ENCODE data around the gene DOCK2.

The DOCK2 gene

DNA sequence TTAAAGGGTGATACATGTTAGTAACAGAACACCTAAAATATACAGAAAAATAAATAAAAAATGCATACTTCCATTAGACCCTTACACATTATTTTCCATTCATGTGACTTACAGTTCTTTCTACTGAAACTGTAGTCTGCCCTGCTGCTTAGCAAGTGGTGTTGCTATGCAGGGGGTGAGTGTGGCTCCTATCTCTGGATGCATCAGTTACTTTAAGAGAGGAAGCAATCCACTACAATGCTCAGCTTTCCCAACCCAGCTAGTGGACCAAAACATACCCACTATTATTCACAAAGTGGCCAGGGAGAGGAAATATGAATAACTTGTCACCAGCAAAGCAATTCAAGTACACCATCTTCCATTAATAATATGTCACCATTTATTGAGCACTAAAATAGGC is 121.8 kb downstream of the DOCK2 start:
- no peak overlapping the region for H3K4me3 ChIP-seq (ENCODE audit: low read length)
- H3K9me2 ChIP-seq (replicated peaks; ENCODE audit: control insufficient read depth, low read length), result no peaks in the 10 kb centered on the region
- H3K4me1 ChIP-seq (ENCODE audit: control insufficient read depth, low read length), result no peaks in the 10 kb centered on the region
- no peaks in the 10 kb centered on the region for H3K27me3 ChIP-seq (ENCODE audit: control insufficient read depth, low read length)
- H4K20me1 ChIP-seq (ENCODE audit: control insufficient read depth, insufficient read depth, low read depth, low read length), result 0 out of 2 replicates have a peak, but pooled peaks cover 10% of the 10 kb centered on the region
- H3K79me2 ChIP-seq (ENCODE audit: control insufficient read depth, low read length), result no peaks in the 10 kb centered on the region
- no peaks in the 10 kb centered on the region for H3K9me3 ChIP-seq (ENCODE audit: control insufficient read depth, insufficient read depth, low read length)
- H3K4me2 ChIP-seq (ENCODE audit: low read length), result no peak overlapping the region
- no peak for TF ChIP-seq EZH2phosphoT487 (IDR thresholded peaks at IDR 0.05; ENCODE audit: borderline replicate concordance, low read length)
- TF ChIP-seq, protein P1, sequence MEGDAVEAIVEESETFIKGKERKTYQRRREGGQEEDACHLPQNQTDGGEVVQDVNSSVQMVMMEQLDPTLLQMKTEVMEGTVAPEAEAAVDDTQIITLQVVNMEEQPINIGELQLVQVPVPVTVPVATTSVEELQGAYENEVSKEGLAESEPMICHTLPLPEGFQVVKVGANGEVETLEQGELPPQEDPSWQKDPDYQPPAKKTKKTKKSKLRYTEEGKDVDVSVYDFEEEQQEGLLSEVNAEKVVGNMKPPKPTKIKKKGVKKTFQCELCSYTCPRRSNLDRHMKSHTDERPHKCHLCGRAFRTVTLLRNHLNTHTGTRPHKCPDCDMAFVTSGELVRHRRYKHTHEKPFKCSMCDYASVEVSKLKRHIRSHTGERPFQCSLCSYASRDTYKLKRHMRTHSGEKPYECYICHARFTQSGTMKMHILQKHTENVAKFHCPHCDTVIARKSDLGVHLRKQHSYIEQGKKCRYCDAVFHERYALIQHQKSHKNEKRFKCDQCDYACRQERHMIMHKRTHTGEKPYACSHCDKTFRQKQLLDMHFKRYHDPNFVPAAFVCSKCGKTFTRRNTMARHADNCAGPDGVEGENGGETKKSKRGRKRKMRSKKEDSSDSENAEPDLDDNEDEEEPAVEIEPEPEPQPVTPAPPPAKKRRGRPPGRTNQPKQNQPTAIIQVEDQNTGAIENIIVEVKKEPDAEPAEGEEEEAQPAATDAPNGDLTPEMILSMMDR (IDR thresholded peaks at IDR 0.05; ENCODE audit: low read depth, low read length, poor library complexity, severe bottlenecking), result no peak
- H3K36me3 ChIP-seq (ENCODE audit: control insufficient read depth, low read length), result peaks cover 62% of the 10 kb centered on the region
- H3K27ac ChIP-seq (ENCODE audit: low read depth, low read length), result no peak overlapping the region
- H3F3A ChIP-seq (ENCODE audit: control insufficient read depth, insufficient read depth), result no peaks in the 10 kb centered on the region

DNA sequence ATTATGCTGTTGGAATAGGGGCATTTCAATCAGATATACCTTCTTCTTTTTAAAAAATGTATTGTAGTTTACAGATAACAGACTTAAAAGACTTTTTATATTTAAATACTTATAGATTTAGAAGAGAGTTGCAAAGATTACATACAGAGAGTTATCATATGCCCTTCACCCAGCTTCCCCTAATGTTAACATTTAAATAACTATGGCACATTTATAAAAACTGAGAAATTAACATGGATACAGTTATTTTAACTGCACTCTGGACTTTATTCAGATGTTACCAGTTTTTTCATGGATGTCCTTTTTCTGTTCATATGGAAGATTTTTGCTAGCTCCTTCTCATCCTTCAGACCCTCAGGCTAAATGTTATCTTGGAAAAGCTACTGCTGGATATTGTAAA is 123.2 kb downstream of the DOCK2 start:
- Histone ChIP-seq H3K4me3 (ENCODE audit: low read length) (no peak overlapping the region), H3K4me2 (ENCODE audit: low read length) (no peak overlapping the region), H3K36me3 (ENCODE audit: control insufficient read depth, low read length) (peaks cover 69% of the 10 kb centered on the region), H3K79me2 (ENCODE audit: control insufficient read depth, low read length) (no peaks in the 10 kb centered on the region), H3K27me3 (ENCODE audit: control insufficient read depth, low read length) (no peaks in the 10 kb centered on the region), H3K9me3 (ENCODE audit: control insufficient read depth, insufficient read depth, low read length) (no peaks in the 10 kb centered on the region), H3K4me1 (ENCODE audit: control insufficient read depth, low read length) (no peaks in the 10 kb centered on the region), H3F3A (ENCODE audit: control insufficient read depth, insufficient read depth) (no peaks in the 10 kb centered on the region), H3K27ac (ENCODE audit: low read depth, low read length) (no peak overlapping the region), H4K20me1 (ENCODE audit: control insufficient read depth, insufficient read depth, low read depth, low read length) (0 out of 2 replicates have a peak, but pooled peaks cover 10% of the 10 kb centered on the region), H3K9me2 (replicated peaks; ENCODE audit: control insufficient read depth, low read length) (no peaks in the 10 kb centered on the region)
- TF ChIP-seq EZH2phosphoT487 (IDR thresholded peaks at IDR 0.05; ENCODE audit: borderline replicate concordance, low read length), result no peak
- TF ChIP-seq, protein P1 (IDR thresholded peaks at IDR 0.05; ENCODE audit: low read depth, low read length, poor library complexity, severe bottlenecking), result no peak

DNA sequence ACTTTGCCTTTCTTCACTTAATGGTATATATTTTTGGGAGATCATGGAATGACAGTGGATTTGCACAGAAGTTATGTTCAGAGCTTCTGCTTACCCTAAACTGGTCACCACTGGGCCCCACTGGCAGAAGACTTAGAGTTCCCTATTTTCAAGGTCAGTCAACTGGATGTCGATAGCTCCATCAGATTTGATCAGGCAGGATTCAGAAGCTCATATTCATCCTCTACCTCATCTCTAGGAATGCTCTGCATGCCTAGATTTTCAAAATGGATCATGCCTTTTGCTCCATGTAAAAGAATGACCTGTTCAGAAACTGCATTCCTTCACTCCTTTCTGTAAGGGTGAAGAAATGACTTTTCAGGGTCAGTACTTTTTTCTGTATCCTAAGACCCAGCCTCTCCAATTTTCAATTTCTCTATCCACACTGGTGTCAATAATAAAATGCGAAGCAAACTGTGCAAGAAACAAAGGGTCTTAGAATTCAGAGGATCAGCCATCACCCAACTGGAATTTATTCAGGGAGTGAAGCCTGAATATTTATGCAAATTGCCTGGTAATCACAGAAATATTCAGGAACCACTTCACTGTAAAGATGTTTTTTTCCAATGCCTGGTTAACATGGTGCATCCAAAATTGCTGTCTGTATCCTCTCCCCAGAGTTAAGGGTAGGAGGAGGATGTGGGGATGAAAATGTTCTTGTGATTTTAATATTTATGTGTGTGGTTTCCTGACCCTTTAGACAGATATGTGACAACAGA is 125.4 kb downstream of the DOCK2 start:
- no peak for TF ChIP-seq EZH2phosphoT487 (IDR thresholded peaks at IDR 0.05; ENCODE audit: borderline replicate concordance, low read length)
- TF ChIP-seq, protein P1 (IDR thresholded peaks at IDR 0.05; ENCODE audit: low read depth, low read length, poor library complexity, severe bottlenecking), result no peak
- Histone ChIP-seq H3K9me3 (ENCODE audit: control insufficient read depth, insufficient read depth, low read length) (no peaks in the 10 kb centered on the region), H3K27ac (ENCODE audit: low read depth, low read length) (no peak overlapping the region), H3K4me2 (ENCODE audit: low read length) (no peak overlapping the region), H3K27me3 (ENCODE audit: control insufficient read depth, low read length) (no peaks in the 10 kb centered on the region), H3K79me2 (ENCODE audit: control insufficient read depth, low read length) (no peaks in the 10 kb centered on the region), H4K20me1 (ENCODE audit: control insufficient read depth, insufficient read depth, low read depth, low read length) (0 out of 2 replicates have a peak, but pooled peaks cover 10% of the 10 kb centered on the region), H3K36me3 (ENCODE audit: control insufficient read depth, low read length) (peaks cover 81% of the 10 kb centered on the region), H3K9me2 (replicated peaks; ENCODE audit: control insufficient read depth, low read length) (no peaks in the 10 kb centered on the region), H3F3A (ENCODE audit: control insufficient read depth, insufficient read depth) (no peaks in the 10 kb centered on the region), H3K4me1 (ENCODE audit: control insufficient read depth, low read length) (peaks cover 14% of the 10 kb centered on the region), H3K4me3 (ENCODE audit: low read length) (no peak overlapping the region)

All from DOHH2 (cell line).